Dermis microvascular lymphatic vessel endothelial cell (primary cell): ENCODE results near the gene CDK14. TPM values are rescaled to one million over a fixed set of nuclear protein-coding genes. Genes with fewer than 3 reads are reported as not detected.

Source experiments
- DNase-seq, 2 donors: peaks; one replicate each; pipeline versions ENCODE4 v3.0.0 to v3.0.0-alpha.2; 2010; ENCODE audit warnings: low read depth in 2 of 2
- total RNA-seq: library from RNA; depleted of rRNA; stranded (reverse); fragments of >200 nt; gene quantifications from 2 replicates; pipeline ENCODE4 v1.2.1, GENCODE V29; 2014

Gene CDK14
- total RNA-seq, 1 donor from 2014 or later, result 1.2 TPM

GRCh38 chr7:91086200-91086599 is 490.1 kb downstream of the CDK14 start:
- no peak for DNase-seq

GRCh38 chr7:91088156-91088555 is 492.0 kb downstream of the CDK14 start:
- DNase-seq, result no peak

- no peak for DNase-seq
Measured at GRCh38 chr7:91088691-91089090, 492.6 kb downstream of the CDK14 start.

GRCh38 chr7:91089382-91089963 is 493.4 kb downstream of the CDK14 start:
- peak; percentile 18 to 49 for DNase-seq

GRCh38 chr7:91090684-91091083 is 494.6 kb downstream of the CDK14 start:
- DNase-seq, result no peak

- DNase-seq, result no peak
Measured at GRCh38 chr7:91091631-91092030, 495.5 kb downstream of the CDK14 start.

- no peak for DNase-seq
Measured at GRCh38 chr7:91093181-91093580, 497.1 kb downstream of the CDK14 start.

GRCh38 chr7:91098566-91098965 is 502.4 kb downstream of the CDK14 start:
- no peak for DNase-seq

GRCh38 chr7:91103363-91103762 is 507.2 kb downstream of the CDK14 start:
- no peak for DNase-seq

- no peak for DNase-seq
Measured at GRCh38 chr7:91107460-91107859, 511.3 kb downstream of the CDK14 start.

GRCh38 chr7:91109200-91109599 is 513.1 kb downstream of the CDK14 start:
- no peak for DNase-seq

- no peak for DNase-seq
Measured at GRCh38 chr7:91112902-91113341, 516.8 kb downstream of the CDK14 start.

- no peak for DNase-seq
Measured at GRCh38 chr7:91114232-91114631, 518.1 kb downstream of the CDK14 start.

- DNase-seq, result no peak
Measured at GRCh38 chr7:91126762-91127161, 530.6 kb downstream of the CDK14 start.

- DNase-seq, result no peak
Measured at GRCh38 chr7:91127325-91127724, 531.2 kb downstream of the CDK14 start.

GRCh38 chr7:91127959-91128358 is 531.8 kb downstream of the CDK14 start:
- DNase-seq, result no peak

GRCh38 chr7:91128683-91129348 is 532.7 kb downstream of the CDK14 start:
- no peak for DNase-seq

GRCh38 chr7:91135300-91135699 is 539.2 kb downstream of the CDK14 start:
- DNase-seq, result no peak

- DNase-seq, result no peak
Measured at GRCh38 chr7:91135703-91136430, 539.7 kb downstream of the CDK14 start.

- DNase-seq, result no peak
Measured at GRCh38 chr7:91137153-91137787, 541.1 kb downstream of the CDK14 start.

GRCh38 chr7:91137788-91138368 is 541.8 kb downstream of the CDK14 start:
- DNase-seq, result no peak

GRCh38 chr7:91140286-91140685 is 544.2 kb downstream of the CDK14 start:
- DNase-seq, result no peak
